ENCODE data around the gene ADCY5. TPM values are rescaled to one million over a fixed set of nuclear protein-coding genes. Genes with fewer than 3 reads are reported as not detected.
A peak's percentile ranks its signal among the peaks of the same experiment; 100 is the strongest.

The ADCY5 gene
- polyA plus RNA-seq, 3 donors = not detected

GRCh38 chr3:123327480-123327879, 121.4 kb downstream of the ADCY5 start:
- TF ChIP-seq CTCF (IDR thresholded peaks at IDR 0.05) = no peak
- no peak overlapping the region for H2AFZ ChIP-seq (ENCODE audit: insufficient read depth, low read depth, low read length, poor library complexity, severe bottlenecking)
- no peaks in the 10 kb centered on the region for H4K20me1 ChIP-seq (ENCODE audit: insufficient read depth, low read length)
- Mint-ChIP-seq H3K4me1 (no peaks in the 10 kb centered on the region), H3K36me3 (no peaks in the 10 kb centered on the region), H3K4me3 (no peak overlapping the region), H3K27ac (no peak overlapping the region), H3K9me3 (no peaks in the 10 kb centered on the region), H3K27me3 (ENCODE audit: low read depth in 3 of 3) (peaks cover 6 to 10% (median 7%) of the 10 kb centered on the region in 3 donors)
- no peak overlapping the region for H3K4me2 ChIP-seq (replicated peaks; ENCODE audit: extremely low read depth, low read length, poor library complexity, severe bottlenecking)
- WGBS (ENCODE audit: insufficient coverage) = 30% methylated on average over 4 of the region's 12 CpGs
- no peak overlapping the region for H3K4me3 ChIP-seq (replicated peaks in 1 of 3; ENCODE audit: low read depth in 2 of 3, low read length in 3 of 3)
- no peak for DNase-seq
- H3K4me1 ChIP-seq (ENCODE audit: control insufficient read depth in 1 of 2, insufficient read depth in 2 of 2, low read length in 2 of 2) = no peaks in the 10 kb centered on the region
- no peak overlapping the region for H3K9ac ChIP-seq (ENCODE audit: insufficient read depth, low read length, poor library complexity, severe bottlenecking)
- H3K9me3 ChIP-seq (replicated peaks in 1 of 2; ENCODE audit: control insufficient read depth in 1 of 2, insufficient read depth in 1 of 2, low read length in 2 of 2) = no peaks in the 10 kb centered on the region
- H3K27ac ChIP-seq (ENCODE audit: low read depth in 1 of 2, low read length in 2 of 2) = no peak overlapping the region
- intact Hi-C loops (cut with micrococcal nuclease) = no loop called here
- no peaks in the 10 kb centered on the region for H3K27me3 ChIP-seq (ENCODE audit: control insufficient read depth in 2 of 2, insufficient read depth in 2 of 2, low read length in 2 of 2)
- no peaks in the 10 kb centered on the region for H3K36me3 ChIP-seq (replicated peaks in 1 of 2; ENCODE audit: control insufficient read depth in 1 of 2, insufficient read depth in 2 of 2, low read length in 2 of 2)
- H3K79me2 ChIP-seq (ENCODE audit: insufficient read depth, low read length) = no peaks in the 10 kb centered on the region

- no peaks in the 10 kb centered on the region for H3K4me1 ChIP-seq (ENCODE audit: control insufficient read depth in 1 of 2, insufficient read depth in 2 of 2, low read length in 2 of 2)
- no peak for DNase-seq
- WGBS (ENCODE audit: insufficient coverage) = 100% methylated on average over 1 of the region's 6 CpGs
- no peaks in the 10 kb centered on the region for H4K20me1 ChIP-seq (ENCODE audit: insufficient read depth, low read length)
- no peak overlapping the region for H3K9ac ChIP-seq (ENCODE audit: insufficient read depth, low read length, poor library complexity, severe bottlenecking)
- Mint-ChIP-seq H3K27ac (peak overlapping the region in 1 of 7 donors; percentile 24), H3K4me1 (no peaks in the 10 kb centered on the region), H3K27me3 (ENCODE audit: low read depth in 3 of 3) (peaks cover 6 to 11% (median 7%) of the 10 kb centered on the region in 3 donors), H3K36me3 (no peaks in the 10 kb centered on the region), H3K9me3 (no peaks in the 10 kb centered on the region), H3K4me3 (no peak overlapping the region)
- intact Hi-C loops (cut with micrococcal nuclease) = no loop called here
- no peak overlapping the region for H2AFZ ChIP-seq (ENCODE audit: insufficient read depth, low read depth, low read length, poor library complexity, severe bottlenecking)
- no peak for TF ChIP-seq CTCF (IDR thresholded peaks at IDR 0.05)
- no peaks in the 10 kb centered on the region for H3K79me2 ChIP-seq (ENCODE audit: insufficient read depth, low read length)
- H3K36me3 ChIP-seq (replicated peaks in 1 of 2; ENCODE audit: control insufficient read depth in 1 of 2, insufficient read depth in 2 of 2, low read length in 2 of 2) = no peaks in the 10 kb centered on the region
- no peak overlapping the region for H3K27ac ChIP-seq (ENCODE audit: low read depth in 1 of 2, low read length in 2 of 2)
- H3K9me3 ChIP-seq (replicated peaks in 1 of 2; ENCODE audit: control insufficient read depth in 1 of 2, insufficient read depth in 1 of 2, low read length in 2 of 2) = no peaks in the 10 kb centered on the region
- H3K4me2 ChIP-seq (replicated peaks; ENCODE audit: extremely low read depth, low read length, poor library complexity, severe bottlenecking) = no peak overlapping the region
- H3K27me3 ChIP-seq (ENCODE audit: control insufficient read depth in 2 of 2, insufficient read depth in 2 of 2, low read length in 2 of 2) = no peaks in the 10 kb centered on the region
- H3K4me3 ChIP-seq (replicated peaks in 1 of 3; ENCODE audit: low read depth in 2 of 3, low read length in 3 of 3) = no peak overlapping the region
Measured at GRCh38 chr3:123326531-123326930, 122.4 kb downstream of the ADCY5 start.

Data from CD14-positive monocyte (primary cell).